ENCODE results near the gene GJA8.
"Not testable (repeated sequence)": the region's sequence is repeated elsewhere in the genome, so short reads cannot be mapped to it uniquely, and the experiment has no call there.

GJA8 gene

GRCh38 chr1:147928236-147929132, 25.9 kb downstream of the GJA8 start, which contains the start of gene GPR89B:
Gene GPR89B (plus strand): TSS chr1:147928420. CDS start chr1:147928537, 117 bp downstream.
- peak; percentile 81 to 88 for DNase-seq

GRCh38 chr1:147931137-147931536, 28.5 kb downstream of the GJA8 start:
- DNase-seq, result not testable (repeated sequence)

DNA sequence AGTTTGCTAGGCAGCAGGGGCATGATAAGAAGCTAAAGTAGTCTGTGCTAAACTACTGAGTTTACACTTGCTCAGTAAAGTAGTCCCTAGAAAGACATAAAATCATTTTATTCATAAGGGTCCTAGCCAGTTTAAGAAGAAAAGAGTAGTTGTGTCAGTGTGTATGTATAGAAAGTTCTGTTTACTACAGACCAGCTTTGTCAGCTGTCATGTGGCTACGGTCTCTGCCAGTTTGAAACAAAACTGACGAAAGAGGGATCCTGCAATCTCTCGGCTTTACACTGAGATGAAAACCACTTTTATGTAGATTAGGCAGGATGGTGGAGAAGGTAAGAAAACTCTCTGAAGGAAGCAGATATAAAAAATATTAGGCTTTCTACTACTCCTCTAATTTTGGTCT, 32.7 kb downstream of the GJA8 start:
- not testable (repeated sequence) for DNase-seq

DNA sequence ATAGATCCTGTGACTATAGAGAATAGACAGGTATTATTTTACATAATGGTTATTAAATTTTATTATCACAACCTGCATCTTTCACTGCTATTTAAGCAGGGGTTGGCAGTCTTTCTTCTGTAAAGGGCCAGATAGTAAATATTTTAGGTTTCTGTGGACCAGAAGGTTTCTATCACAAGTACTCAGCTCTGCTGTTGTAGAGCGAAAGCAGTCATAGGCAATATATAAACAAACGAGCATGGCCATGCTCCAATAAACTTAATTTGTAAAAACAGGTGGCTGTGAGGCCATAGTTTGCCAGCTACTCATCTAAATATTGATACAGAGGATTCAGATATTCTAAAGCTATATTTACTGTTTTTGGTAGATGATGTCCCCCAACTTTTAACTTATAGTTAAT, 37.9 kb downstream of the GJA8 start:
- not testable (repeated sequence) for DNase-seq

- DNase-seq, result not testable (repeated sequence)
Measured at GRCh38 chr1:147942563-147942962, 40.0 kb downstream of the GJA8 start.

DNA sequence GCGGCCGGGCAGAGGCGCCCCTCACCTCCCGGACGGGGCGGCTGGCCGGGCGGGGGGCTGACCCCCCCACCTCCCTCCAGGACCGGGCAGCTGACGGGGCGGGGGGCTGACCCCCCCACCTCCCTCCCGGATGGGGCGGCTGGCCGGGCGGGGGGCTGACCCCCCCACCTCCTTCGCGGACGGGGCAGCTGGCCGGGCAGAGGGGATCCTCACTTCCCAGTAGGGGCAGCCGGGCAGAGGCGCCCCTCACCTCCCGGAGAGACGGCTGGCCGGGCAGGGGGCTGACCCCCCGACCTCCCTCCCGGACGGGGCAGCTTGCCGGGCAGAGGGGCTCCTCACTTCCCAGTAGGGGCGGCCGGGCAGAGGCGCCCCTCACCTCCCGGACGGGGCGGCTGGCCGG, 46.9 kb downstream of the GJA8 start:
- not testable (repeated sequence) for DNase-seq
